HCT116 (cell line): Measurements from ENCODE around the gene CES4A. TPM values are rescaled to one million over a fixed set of nuclear protein-coding genes. Genes with fewer than 3 reads are reported as not detected.

ENCODE experiments used
- ATAC-seq: fragments of 200-7000 bp; cut with Tn5 transposase; 2 replicates; pipeline ENCODE4 v1.9.1; 2020; ENCODE audit warnings: mild to moderate bottlenecking, moderate library complexity
- BruUV-seq: library from RNA; stranded (reverse); fragments of 400-500 nt; replicated peaks from 2 replicates; lab custom pipeline; 2021; lab: Mats Ljungman, UMichigan
- CTCF ChIA-PET: fragments of 300-600 bp; sonication (Branson Sonifier 250); formaldehyde crosslinking; loops from one replicate; lab custom pipeline; 2021; ENCODE audit warnings: antibody characterized with exemption; lab: Charles Lee
- POLR2A ChIA-PET: fragments of 300-600, 350-600 bp; sonication (Branson Sonifier 250); formaldehyde crosslinking; loops from one replicate; lab custom pipeline; 2021; ENCODE audit warnings: antibody characterized with exemption; lab: Charles Lee
- RAD21 ChIA-PET, 2 experiments: fragments of 300-600 bp; sonication (Branson Sonifier 250); formaldehyde crosslinking; loops; one replicate each; lab custom pipeline; 2023; ENCODE audit warnings: low total read pairs in 2 of 2; ENCODE audit not compliant: uncharacterized antibody in 2 of 2, unreplicated experiment in 2 of 2, low non-redundant PET in 1 of 2; lab: Charles Lee
- DNase-seq: peaks from one replicate; pipeline ENCODE4 v3.0.0-alpha.2; 2010; ENCODE audit warnings: low read depth, low spot score
- H2AFZ ChIP-seq: fragments of 200-600 bp; shearing (Covaris generic), sonication (generic); 2 replicates; pipeline ENCODE4 v1.6.1; 2017; ENCODE audit warnings: low read depth, mixed run types, mixed read lengths, antibody characterized with exemption, low read length; ENCODE audit not compliant: poor library complexity, severe bottlenecking
- H3K27ac ChIP-seq: 2 replicates; pipeline ENCODE4 v1.5.1; 2012; ENCODE audit warnings: low read depth, low read length
- H3K27me3 ChIP-seq: fragments of 200-600 bp; sonication (generic); 2 replicates; pipeline ENCODE4 v1.6.1; 2016; ENCODE audit warnings: mixed run types, low read length, mixed read lengths; ENCODE audit not compliant: insufficient read depth
- H3K36me3 ChIP-seq, 2 experiments: fragments of 200-500 bp in 1 of 2; fragments of 200-600 bp in 1 of 2; sonication (Bioruptor generic) in 1 of 2; sonication (generic) in 1 of 2; 2 replicates each; pipeline versions ENCODE4 v1.5.1 to v1.6.1; 2014 to 2016; ENCODE audit warnings: low read length in 2 of 2, inconsistent platforms in 1 of 2, mixed read lengths in 1 of 2, mixed run types in 1 of 2; ENCODE audit not compliant: insufficient read depth in 2 of 2, control insufficient read depth in 1 of 2
- H3K4me1 ChIP-seq, 2 experiments: fragments of 200-600 bp in 1 of 2; sonication (generic) in 1 of 2; 2 replicates each; pipeline versions ENCODE4 v1.5.1 to v1.6.1; 2012 to 2017; ENCODE audit warnings: low read length in 2 of 2, inconsistent platforms in 1 of 2, mild to moderate bottlenecking in 1 of 2, mixed read lengths in 1 of 2, mixed run types in 1 of 2, moderate library complexity in 1 of 2; ENCODE audit not compliant: insufficient read depth in 2 of 2, control insufficient read depth in 1 of 2
- H3K4me2 ChIP-seq: fragments of 200-600 bp; sonication (generic); 2 replicates; pipeline ENCODE4 v1.6.1; 2017; ENCODE audit warnings: mixed run types, low read length, mixed read lengths
- H3K4me3 ChIP-seq, 2 experiments: fragments of 200-600 bp in 1 of 2; sonication (generic) in 1 of 2; replicated peaks in 1 of 2; 2 replicates each; pipeline ENCODE4 v1.5.1; 2011 to 2016; ENCODE audit warnings: low read length in 2 of 2, control low read depth in 1 of 2, low read depth in 1 of 2, mild to moderate bottlenecking in 1 of 2, mixed read lengths in 1 of 2, mixed run types in 1 of 2
- H3K79me2 ChIP-seq: fragments of 200-600 bp; sonication (generic); 2 replicates; pipeline ENCODE4 v1.6.1; 2017; ENCODE audit warnings: mild to moderate bottlenecking, mixed run types, low read length, moderate library complexity, mixed read lengths; ENCODE audit not compliant: insufficient read depth
- H3K9ac ChIP-seq: fragments of 200-600 bp; sonication (generic); 2 replicates; pipeline ENCODE4 v1.6.1; 2016; ENCODE audit warnings: low read length, mixed read lengths
- H3K9me2 ChIP-seq: fragments of 200-600 bp; sonication (generic), shearing (Covaris generic); 2 replicates; pipeline ENCODE4 v1.6.1; 2017; ENCODE audit warnings: mixed run types, mild to moderate bottlenecking, moderate library complexity; ENCODE audit not compliant: insufficient read depth
- H3K9me3 ChIP-seq, 2 experiments: fragments of 200-500 bp in 1 of 2; fragments of 200-600 bp in 1 of 2; sonication (Bioruptor generic) in 1 of 2; sonication (generic) in 1 of 2; 2 replicates each; pipeline ENCODE4 v1.6.1; 2014 to 2017; ENCODE audit warnings: low read length in 2 of 2, mixed read lengths in 2 of 2, inconsistent platforms in 1 of 2, low read depth in 1 of 2, mild to moderate bottlenecking in 1 of 2, mixed run types in 1 of 2, moderate library complexity in 1 of 2; ENCODE audit not compliant: control insufficient read depth in 1 of 2, insufficient read depth in 1 of 2
- H4K20me1 ChIP-seq: fragments of 200-600 bp; sonication (generic), shearing (Covaris generic); 2 replicates; pipeline ENCODE4 v1.6.1; 2017; ENCODE audit warnings: mixed run types, mild to moderate bottlenecking, moderate library complexity; ENCODE audit not compliant: insufficient read depth
- EGR1 ChIP-seq: IDR thresholded peaks from 2 replicates; pipeline ENCODE4 v1.6.1; 2012; ENCODE audit warnings: low read depth
- ELF1 ChIP-seq: IDR thresholded peaks from 2 replicates; pipeline ENCODE4 v1.6.1; 2012; ENCODE audit warnings: low read depth, borderline replicate concordance
- EZH2 ChIP-seq: fragments of 200-600 bp; sonication (generic); IDR thresholded peaks from 2 replicates; pipeline ENCODE4 v1.6.1; 2017; ENCODE audit warnings: antibody characterized with exemption, mixed run types
- EZH2phosphoT487 ChIP-seq: fragments of 200-600 bp; IDR thresholded peaks from 2 replicates; pipeline ENCODE4 v1.6.1; 2018; ENCODE audit warnings: antibody characterized with exemption, borderline replicate concordance
- JUND ChIP-seq: IDR thresholded peaks from 2 replicates; pipeline ENCODE4 v1.6.1; 2012
- POLR2A ChIP-seq: IDR thresholded peaks from 2 replicates; pipeline ENCODE4 v1.7.0; 2011; ENCODE audit warnings: borderline replicate concordance; ENCODE audit not compliant: insufficient read depth, insufficient read length; ENCODE audit errors: extremely low read depth
- RAD21 ChIP-seq: IDR thresholded peaks from 2 replicates; pipeline ENCODE4 v1.6.1; 2012; ENCODE audit warnings: low read depth, mild to moderate bottlenecking
- SIN3A ChIP-seq: IDR thresholded peaks from 2 replicates; pipeline ENCODE4 v1.6.1; 2012; ENCODE audit warnings: low read depth
- SP1 ChIP-seq: IDR thresholded peaks from 2 replicates; pipeline ENCODE4 v1.6.1; 2012; ENCODE audit warnings: low read depth
- SRF ChIP-seq: IDR thresholded peaks from 2 replicates; pipeline ENCODE4 v1.6.1; 2012; ENCODE audit warnings: low read depth
- YY1 ChIP-seq: IDR thresholded peaks from 2 replicates; pipeline ENCODE4 v1.6.1; 2011; ENCODE audit warnings: low read length, low read depth, moderate library complexity, mild to moderate bottlenecking; ENCODE audit not compliant: insufficient replicate concordance; ENCODE audit errors: extremely low read depth
- ZFX ChIP-seq: fragments of 450-650 bp; IDR thresholded peaks from 2 replicates; pipeline ENCODE4 v1.6.1; 2017
- ZNF274 ChIP-seq: fragments of 200-500 bp; sonication (Bioruptor generic); IDR thresholded peaks from 2 replicates; pipeline ENCODE4 v1.6.1; 2014; ENCODE audit warnings: mild to moderate bottlenecking, low read depth, low read length, inconsistent platforms
- intact Hi-C: fragments of 100-400 bp; cut with micrococcal nuclease; formaldehyde crosslinking; loops from 2 replicates; pipeline ENCODE4 v1.10.0; 2022
- total RNA-seq: library from RNA; stranded (reverse); gene quantifications from one replicate; pipeline ENCODE4 v1.2.1, GENCODE V29; 2021; ENCODE audit not compliant: unreplicated experiment
- TF ChIP-seq, protein P1 (sequence below): IDR thresholded peaks from 2 replicates; pipeline ENCODE4 v1.6.1; 2011; ENCODE audit warnings: mild to moderate bottlenecking, low read length, moderate library complexity; ENCODE audit not compliant: insufficient replicate concordance; ENCODE audit errors: extremely low read depth
- TF ChIP-seq, protein P2 (sequence below), 3 experiments: fragments of 200-600 bp in 1 of 3; sonication (generic) in 1 of 3; IDR thresholded peaks in 2 of 3; conservative IDR thresholded peaks in 1 of 3; 2 replicates each; pipeline ENCODE4 v1.5.1; 2012 to 2017; ENCODE audit warnings: low read depth in 2 of 3, low read length in 2 of 3, antibody characterized with exemption in 1 of 3, borderline replicate concordance in 1 of 3, control low read depth in 1 of 3, mild to moderate bottlenecking in 1 of 3, mixed read lengths in 1 of 3, mixed run types in 1 of 3, moderate library complexity in 1 of 3; ENCODE audit not compliant: insufficient read depth in 1 of 3

CES4A gene
- total RNA-seq, 1 experiment from 2014 or later: not detected

DNA sequence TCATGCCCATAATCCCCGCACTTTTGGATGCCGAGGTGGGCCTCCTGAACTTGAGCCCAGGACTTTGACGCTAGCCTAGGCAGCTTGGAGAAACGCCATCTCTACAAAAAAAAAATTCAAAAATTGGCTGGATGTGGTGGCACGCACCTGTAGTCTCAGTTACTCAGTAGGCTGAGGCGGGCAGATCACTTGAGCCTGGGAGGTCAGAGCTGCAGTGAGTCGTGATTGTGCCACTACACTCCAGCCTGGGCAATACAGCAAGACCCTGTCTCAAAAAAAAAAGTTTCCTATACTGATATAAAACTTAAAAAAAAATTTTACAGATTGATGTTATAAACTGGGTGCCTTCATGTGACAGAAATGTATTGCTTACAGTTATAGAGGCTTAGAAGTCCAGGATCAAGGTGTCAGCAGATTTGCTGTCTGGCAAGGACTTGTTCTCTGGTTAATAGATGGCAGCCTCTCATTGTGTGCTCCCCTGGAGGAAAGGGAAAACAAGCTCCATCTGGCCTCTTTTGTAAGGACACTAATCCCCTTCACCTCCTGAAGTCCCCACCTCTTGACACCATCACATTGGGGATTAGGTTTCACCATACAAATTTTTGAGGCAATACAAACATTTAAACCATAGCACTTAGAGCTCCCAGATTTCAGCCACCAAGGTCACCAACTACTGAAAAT, 35.8 kb upstream of the CES4A start:
- ChIA-PET RAD21 (no interaction called here), POLR2A (no interaction called here), CTCF (interaction anchor here (2.2 kb wide), 1 partner anchor 8 kb away, joined by 8 read pairs; the partner anchor contains the start of gene CES3)
- intact Hi-C loops: loop anchor here (5.0 to 10.0 kb wide), 3 partner anchors 55 to 712 kb away; partner anchors contain the start of genes ACD, C16orf86, ENKD1 and FBXL8
- no peak overlapping the region for H3K27ac ChIP-seq
- TF ChIP-seq ZFX: no peak
- TF ChIP-seq, protein P1, sequence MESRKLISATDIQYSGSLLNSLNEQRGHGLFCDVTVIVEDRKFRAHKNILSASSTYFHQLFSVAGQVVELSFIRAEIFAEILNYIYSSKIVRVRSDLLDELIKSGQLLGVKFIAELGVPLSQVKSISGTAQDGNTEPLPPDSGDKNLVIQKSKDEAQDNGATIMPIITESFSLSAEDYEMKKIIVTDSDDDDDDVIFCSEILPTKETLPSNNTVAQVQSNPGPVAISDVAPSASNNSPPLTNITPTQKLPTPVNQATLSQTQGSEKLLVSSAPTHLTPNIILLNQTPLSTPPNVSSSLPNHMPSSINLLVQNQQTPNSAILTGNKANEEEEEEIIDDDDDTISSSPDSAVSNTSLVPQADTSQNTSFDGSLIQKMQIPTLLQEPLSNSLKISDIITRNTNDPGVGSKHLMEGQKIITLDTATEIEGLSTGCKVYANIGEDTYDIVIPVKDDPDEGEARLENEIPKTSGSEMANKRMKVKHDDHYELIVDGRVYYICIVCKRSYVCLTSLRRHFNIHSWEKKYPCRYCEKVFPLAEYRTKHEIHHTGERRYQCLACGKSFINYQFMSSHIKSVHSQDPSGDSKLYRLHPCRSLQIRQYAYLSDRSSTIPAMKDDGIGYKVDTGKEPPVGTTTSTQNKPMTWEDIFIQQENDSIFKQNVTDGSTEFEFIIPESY: no peak
- TF ChIP-seq JUND: no peak
- TF ChIP-seq EZH2phosphoT487: no peak
- no peak for TF ChIP-seq EZH2
- no peak for TF ChIP-seq SIN3A
- no peak for TF ChIP-seq SRF
- no peak for TF ChIP-seq ELF1
- no peak for TF ChIP-seq ZNF274
- TF ChIP-seq, protein P2, sequence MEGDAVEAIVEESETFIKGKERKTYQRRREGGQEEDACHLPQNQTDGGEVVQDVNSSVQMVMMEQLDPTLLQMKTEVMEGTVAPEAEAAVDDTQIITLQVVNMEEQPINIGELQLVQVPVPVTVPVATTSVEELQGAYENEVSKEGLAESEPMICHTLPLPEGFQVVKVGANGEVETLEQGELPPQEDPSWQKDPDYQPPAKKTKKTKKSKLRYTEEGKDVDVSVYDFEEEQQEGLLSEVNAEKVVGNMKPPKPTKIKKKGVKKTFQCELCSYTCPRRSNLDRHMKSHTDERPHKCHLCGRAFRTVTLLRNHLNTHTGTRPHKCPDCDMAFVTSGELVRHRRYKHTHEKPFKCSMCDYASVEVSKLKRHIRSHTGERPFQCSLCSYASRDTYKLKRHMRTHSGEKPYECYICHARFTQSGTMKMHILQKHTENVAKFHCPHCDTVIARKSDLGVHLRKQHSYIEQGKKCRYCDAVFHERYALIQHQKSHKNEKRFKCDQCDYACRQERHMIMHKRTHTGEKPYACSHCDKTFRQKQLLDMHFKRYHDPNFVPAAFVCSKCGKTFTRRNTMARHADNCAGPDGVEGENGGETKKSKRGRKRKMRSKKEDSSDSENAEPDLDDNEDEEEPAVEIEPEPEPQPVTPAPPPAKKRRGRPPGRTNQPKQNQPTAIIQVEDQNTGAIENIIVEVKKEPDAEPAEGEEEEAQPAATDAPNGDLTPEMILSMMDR (IDR thresholded peaks at IDR 0.05 in 2 of 3, conservative IDR thresholded peaks at IDR 0.05 in 1 of 3; ENCODE audit: borderline replicate concordance in 1 of 3, insufficient read depth in 1 of 3, low read depth in 2 of 3, low read length in 2 of 3): no peak
- no peak for TF ChIP-seq RAD21
- TF ChIP-seq SP1: no peak
- no peak for TF ChIP-seq POLR2A
- no peak for TF ChIP-seq EGR1
- TF ChIP-seq YY1: no peak
- H3K36me3 ChIP-seq: no peaks in the 10 kb centered on the region
- H3K4me3 ChIP-seq: no peak overlapping the region
- H3K79me2 ChIP-seq: no peaks in the 10 kb centered on the region
- H3K4me2 ChIP-seq: no peak overlapping the region
- H3K9me3 ChIP-seq: peaks cover 0 to 6% of the 10 kb centered on the region in 2 experiments; a peak in 1 of 4 replicates
- H2AFZ ChIP-seq: no peak overlapping the region
- DNase-seq (no peak), ATAC-seq (no peak)
- no peak overlapping the region for H3K9ac ChIP-seq
- H3K9me2 ChIP-seq: no peaks in the 10 kb centered on the region
- H3K4me1 ChIP-seq: peaks cover 11 to 14% of the 10 kb centered on the region in 2 experiments; a peak in 3 of 4 replicates
- H3K27me3 ChIP-seq: no peaks in the 10 kb centered on the region
- no TSS peak for BruUV-seq
- H4K20me1 ChIP-seq: no peaks in the 10 kb centered on the region
